ENCODE measurements around the gene CBR3.

DNA sequence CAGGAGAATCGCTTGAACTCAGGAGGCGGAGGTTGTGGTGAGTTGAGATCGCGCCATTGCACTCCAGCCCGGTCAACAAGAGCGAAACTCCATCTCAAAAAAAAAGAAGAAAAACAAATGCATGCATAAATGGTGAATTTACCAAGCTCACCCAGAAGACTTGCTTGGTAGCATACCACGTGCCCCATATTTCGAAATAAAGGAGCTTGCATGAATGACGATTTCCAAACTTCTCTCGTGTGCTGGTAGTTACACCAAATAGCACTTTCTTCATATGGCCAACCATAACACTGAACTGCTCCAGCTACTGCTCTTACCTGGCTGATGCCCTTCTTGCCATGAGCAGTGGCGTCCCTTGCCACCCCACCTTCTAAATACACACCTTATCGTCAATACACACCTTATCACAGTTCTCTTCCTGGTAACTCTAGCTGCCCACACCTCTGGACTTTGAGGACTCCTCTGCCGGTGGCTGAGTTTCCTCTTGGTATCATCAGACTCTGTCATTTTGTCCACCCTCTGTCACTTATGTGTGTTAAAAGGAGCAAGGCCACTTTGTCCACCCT lies 24.6 kb downstream of the CBR3 start:
- TF ChIP-seq ZFP3 (CRISPR knock-in tag; IDR thresholded peaks at IDR 0.05) (no peak), TSHZ2 (CRISPR knock-in tag; IDR thresholded peaks at IDR 0.05) (no peak), PATZ1 (CRISPR knock-in tag; IDR thresholded peaks at IDR 0.05; ENCODE audit: borderline replicate concordance) (no peak), GLIS3 (CRISPR knock-in tag; IDR thresholded peaks at IDR 0.05) (no peak), ZNF8 (CRISPR knock-in tag; IDR thresholded peaks at IDR 0.05) (no peak), PPARA (CRISPR knock-in tag; IDR thresholded peaks at IDR 0.05; ENCODE audit: borderline replicate concordance) (no peak), TCF4 (CRISPR knock-in tag; IDR thresholded peaks at IDR 0.05; ENCODE audit: borderline replicate concordance) (no peak), CSDC2 (CRISPR knock-in tag; IDR thresholded peaks at IDR 0.05) (no peak)
- TF ChIP-seq, protein P1, sequence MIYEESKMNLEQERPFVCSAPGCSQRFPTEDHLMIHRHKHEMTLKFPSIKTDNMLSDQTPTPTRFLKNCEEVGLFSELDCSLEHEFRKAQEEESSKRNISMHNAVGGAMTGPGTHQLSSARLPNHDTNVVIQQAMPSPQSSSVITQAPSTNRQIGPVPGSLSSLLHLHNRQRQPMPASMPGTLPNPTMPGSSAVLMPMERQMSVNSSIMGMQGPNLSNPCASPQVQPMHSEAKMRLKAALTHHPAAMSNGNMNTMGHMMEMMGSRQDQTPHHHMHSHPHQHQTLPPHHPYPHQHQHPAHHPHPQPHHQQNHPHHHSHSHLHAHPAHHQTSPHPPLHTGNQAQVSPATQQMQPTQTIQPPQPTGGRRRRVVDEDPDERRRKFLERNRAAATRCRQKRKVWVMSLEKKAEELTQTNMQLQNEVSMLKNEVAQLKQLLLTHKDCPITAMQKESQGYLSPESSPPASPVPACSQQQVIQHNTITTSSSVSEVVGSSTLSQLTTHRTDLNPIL (CRISPR knock-in tag; IDR thresholded peaks at IDR 0.05; ENCODE audit: low read depth) = no peak

All from SK-N-SH treated with all-trans-retinoic acid at 6 μM for 48 hours (cell line).